K562 (cell line): ENCODE data around the gene BGLAP. TPM values are rescaled to one million over a fixed set of nuclear protein-coding genes. Genes with fewer than 3 reads are reported as not detected.

ENCODE experiments used
- CEBPZ ChIP-seq: fragments of 150-350 bp; IDR thresholded peaks from 2 replicates; pipeline ENCODE4 v1.6.1; 2014; ENCODE audit warnings: low read depth, mild to moderate bottlenecking, low read length, borderline replicate concordance
- DDX20 ChIP-seq: fragments of 450-650 bp; IDR thresholded peaks from 2 replicates; pipeline ENCODE4 v1.6.1; 2016; ENCODE audit warnings: missing genetic modification characterization, low read depth, mild to moderate bottlenecking, missing compliant biosample characterization, moderate library complexity
- ELF2 ChIP-seq: fragments of 250-450 bp; sonication (Bioruptor Pico); IDR thresholded peaks from 2 replicates; pipeline ENCODE4 v1.5.0; 2021; ENCODE audit warnings: mild to moderate bottlenecking
- HOXB6 ChIP-seq: fragments of 250-450 bp; sonication (Bioruptor Pico); IDR thresholded peaks from 2 replicates; pipeline ENCODE4 v1.5.1; 2022; ENCODE audit warnings: mild to moderate bottlenecking, borderline replicate concordance
- IRF1 ChIP-seq: sonication (generic); formaldehyde crosslinking; IDR thresholded peaks from 2 replicates; pipeline ENCODE4 v1.8.0; 2022; ENCODE audit warnings: missing genetic modification reagents, mild to moderate bottlenecking, borderline replicate concordance
- KLF13 ChIP-seq: fragments of 450-650 bp; IDR thresholded peaks from 2 replicates; pipeline ENCODE4 v1.6.1; 2016; ENCODE audit warnings: missing genetic modification characterization, low read depth, mild to moderate bottlenecking, missing compliant biosample characterization, moderate library complexity, borderline replicate concordance
- MXI1 ChIP-seq: IDR thresholded peaks from 2 replicates; pipeline ENCODE4 v1.6.1; 2011; ENCODE audit warnings: low read depth, mild to moderate bottlenecking, improper control_type of control experiment, low read length
- PHB2 ChIP-seq: fragments of 450-650 bp; IDR thresholded peaks from 2 replicates; pipeline ENCODE4 v1.6.1; 2017; ENCODE audit warnings: low read depth
- PPARD ChIP-seq: fragments of 250-450 bp; sonication (Bioruptor Pico); IDR thresholded peaks from 2 replicates; pipeline ENCODE4 v1.8.0; 2022; ENCODE audit warnings: inconsistent platforms, mild to moderate bottlenecking, moderate library complexity
- PTBP1 ChIP-seq: fragments of 200-400 bp; formaldehyde crosslinking; IDR thresholded peaks from 2 replicates; pipeline ENCODE4 v1.6.1; 2017; ENCODE audit warnings: low read depth, low read length
- SRF ChIP-seq, 2 experiments: fragments of 250-450, 450-650 bp in 1 of 2; sonication (Bioruptor Pico) in 1 of 2; sonication (generic) in 1 of 2; formaldehyde crosslinking; IDR thresholded peaks; 2 replicates each; pipeline versions ENCODE4 v1.5.0 to v1.5.1; 2020 to 2022; ENCODE audit warnings: mild to moderate bottlenecking in 1 of 2, missing genetic modification reagents in 1 of 2
- TCF7L2 ChIP-seq: fragments of 150-350 bp; IDR thresholded peaks from 2 replicates; pipeline ENCODE4 v1.6.1; 2016; ENCODE audit warnings: low read depth, mild to moderate bottlenecking, low read length, moderate library complexity
- ZC3H4 ChIP-seq: sonication (generic); formaldehyde crosslinking; IDR thresholded peaks from 2 replicates; pipeline ENCODE4 v1.9.0; 2021; ENCODE audit warnings: missing genetic modification reagents, borderline replicate concordance
- ZNF766 ChIP-seq: fragments of 200-800 bp; sonication (Bioruptor generic); conservative IDR thresholded peaks from 2 replicates; pipeline ENCODE4 v1.6.1; 2016; ENCODE audit warnings: missing genetic modification characterization, missing compliant biosample characterization
- polyA plus RNA-seq, 8 experiments: library from polyadenylated mRNA; depleted of rRNA in 4 of 8; stranded (reverse) in 5 of 8; unstranded in 3 of 8; fragments of >200 nt; fragmentation: Nextera tagmentation in 2 of 8; fragmentation: Illumina TruSeq in 1 of 8; extraction: Ambion mirVana in 2 of 8; extraction: Trizol in 1 of 8; gene quantifications; 2 replicates each; pipeline versions ENCODE4 v1.2.1 to v1.2.3, GENCODE V29; 2011 to 2014; ENCODE audit warnings: inconsistent platforms in 1 of 8, missing spikeins in 1 of 8
- total RNA-seq, 7 experiments: library from RNA; depleted of rRNA in 6 of 7; stranded (reverse); fragments of >200 nt in 6 of 7; fragmentation: Illumina TruSeq in 2 of 7; extraction: Trizol in 2 of 7; gene quantifications; 2 replicates each; pipeline versions ENCODE4 v1.2.1 to v1.2.3, GENCODE V29; 2011 to 2021; ENCODE audit warnings: low replicate concordance in 1 of 7
- TF ChIP-seq, protein P1 (sequence below): sonication (generic); formaldehyde crosslinking; IDR thresholded peaks from 2 replicates; pipeline ENCODE4 v1.4.0; 2020; ENCODE audit warnings: mild to moderate bottlenecking, missing genetic modification reagents
- TF ChIP-seq, protein P2 (sequence below): fragments of 250-450 bp; sonication (Bioruptor Pico); IDR thresholded peaks from 2 replicates; pipeline ENCODE4 v1.5.0; 2021
- TF ChIP-seq, protein P3 (sequence below): fragments of 200-800 bp; sonication (Bioruptor generic); IDR thresholded peaks from 2 replicates; pipeline ENCODE4 v1.6.1; 2017; ENCODE audit warnings: missing genetic modification characterization, missing compliant biosample characterization

BGLAP gene
- total and polyA plus RNA-seq, 9 of the 15 experiments (the other 6 are each of a cell fraction or from before 2014, with no cell fraction given): 0.15 to 1.4 (median 0.28) TPM; not detected in 3

- TF ChIP-seq, protein P1, sequence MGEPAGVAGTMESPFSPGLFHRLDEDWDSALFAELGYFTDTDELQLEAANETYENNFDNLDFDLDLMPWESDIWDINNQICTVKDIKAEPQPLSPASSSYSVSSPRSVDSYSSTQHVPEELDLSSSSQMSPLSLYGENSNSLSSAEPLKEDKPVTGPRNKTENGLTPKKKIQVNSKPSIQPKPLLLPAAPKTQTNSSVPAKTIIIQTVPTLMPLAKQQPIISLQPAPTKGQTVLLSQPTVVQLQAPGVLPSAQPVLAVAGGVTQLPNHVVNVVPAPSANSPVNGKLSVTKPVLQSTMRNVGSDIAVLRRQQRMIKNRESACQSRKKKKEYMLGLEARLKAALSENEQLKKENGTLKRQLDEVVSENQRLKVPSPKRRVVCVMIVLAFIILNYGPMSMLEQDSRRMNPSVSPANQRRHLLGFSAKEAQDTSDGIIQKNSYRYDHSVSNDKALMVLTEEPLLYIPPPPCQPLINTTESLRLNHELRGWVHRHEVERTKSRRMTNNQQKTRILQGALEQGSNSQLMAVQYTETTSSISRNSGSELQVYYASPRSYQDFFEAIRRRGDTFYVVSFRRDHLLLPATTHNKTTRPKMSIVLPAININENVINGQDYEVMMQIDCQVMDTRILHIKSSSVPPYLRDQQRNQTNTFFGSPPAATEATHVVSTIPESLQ: peak; percentile 44
- TF ChIP-seq KLF13 (tag) (peak; percentile 76), CEBPZ (no peak), ELF2 (CRISPR knock-in tag) (peak; percentile 91), ZNF766 (CRISPR knock-in tag) (no peak), PTBP1 (no peak), SRF (CRISPR knock-in tag; IDR thresholded peaks at IDR 0.05) (peak in 1 of 2 experiments; percentile 36; a peak in 2 of 4 replicates), PPARD (CRISPR knock-in tag) (no peak), IRF1 (no peak), PHB2 (no peak), MXI1 (peak; percentile 73), TCF7L2 (no peak), DDX20 (no peak), ZC3H4 (no peak), HOXB6 (CRISPR knock-in tag) (no peak)
- TF ChIP-seq, protein P2, sequence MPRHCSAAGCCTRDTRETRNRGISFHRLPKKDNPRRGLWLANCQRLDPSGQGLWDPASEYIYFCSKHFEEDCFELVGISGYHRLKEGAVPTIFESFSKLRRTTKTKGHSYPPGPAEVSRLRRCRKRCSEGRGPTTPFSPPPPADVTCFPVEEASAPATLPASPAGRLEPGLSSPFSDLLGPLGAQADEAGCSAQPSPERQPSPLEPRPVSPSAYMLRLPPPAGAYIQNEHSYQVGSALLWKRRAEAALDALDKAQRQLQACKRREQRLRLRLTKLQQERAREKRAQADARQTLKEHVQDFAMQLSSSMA (CRISPR knock-in tag): peak; percentile 95
- TF ChIP-seq, protein P3, sequence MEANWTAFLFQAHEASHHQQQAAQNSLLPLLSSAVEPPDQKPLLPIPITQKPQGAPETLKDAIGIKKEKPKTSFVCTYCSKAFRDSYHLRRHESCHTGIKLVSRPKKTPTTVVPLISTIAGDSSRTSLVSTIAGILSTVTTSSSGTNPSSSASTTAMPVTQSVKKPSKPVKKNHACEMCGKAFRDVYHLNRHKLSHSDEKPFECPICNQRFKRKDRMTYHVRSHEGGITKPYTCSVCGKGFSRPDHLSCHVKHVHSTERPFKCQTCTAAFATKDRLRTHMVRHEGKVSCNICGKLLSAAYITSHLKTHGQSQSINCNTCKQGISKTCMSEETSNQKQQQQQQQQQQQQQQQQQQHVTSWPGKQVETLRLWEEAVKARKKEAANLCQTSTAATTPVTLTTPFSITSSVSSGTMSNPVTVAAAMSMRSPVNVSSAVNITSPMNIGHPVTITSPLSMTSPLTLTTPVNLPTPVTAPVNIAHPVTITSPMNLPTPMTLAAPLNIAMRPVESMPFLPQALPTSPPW (CRISPR knock-in tag): peak; percentile 89
These were observed 40.7 kb downstream of the BGLAP start, which contains the start of gene SMG5 (continued) for GRCh38 chr1:156282479-156283222.
